Skeletal muscle tissue (tissue), 4 donors: Measurements from ENCODE around the gene SSBP1. TPM values are rescaled to one million over a fixed set of nuclear protein-coding genes. Genes with fewer than 3 reads are reported as not detected.
"Not testable (repeated sequence)": the region's sequence is repeated elsewhere in the genome, so short reads cannot be mapped to it uniquely, and the experiment has no call there.

Experiments used
- H3K27ac ChIP-seq: one replicate; pipeline ENCODE4 v1.7.0; 2013; ENCODE audit warnings: mild to moderate bottlenecking, low read depth, low read length, inconsistent platforms
- H3K27me3 ChIP-seq, 3 donors: one replicate each; pipeline ENCODE4 v1.7.0; 2013; ENCODE audit warnings: low read length in 3 of 3; ENCODE audit not compliant: control insufficient read depth in 3 of 3, insufficient read depth in 3 of 3
- H3K36me3 ChIP-seq, 3 donors: one replicate each; pipeline ENCODE4 v1.7.0; 2013; ENCODE audit warnings: low read length in 3 of 3; ENCODE audit not compliant: control insufficient read depth in 3 of 3, insufficient read depth in 3 of 3
- H3K4me1 ChIP-seq, 3 donors: one replicate each; pipeline ENCODE4 v1.7.0; 2013; ENCODE audit warnings: low read length in 3 of 3, mild to moderate bottlenecking in 3 of 3; ENCODE audit not compliant: control insufficient read depth in 3 of 3, insufficient read depth in 3 of 3
- H3K4me3 ChIP-seq, 3 donors: one replicate each; pipeline ENCODE4 v1.7.0; 2013; ENCODE audit warnings: low read length in 3 of 3
- H3K9ac ChIP-seq, 3 donors: one replicate each; pipeline ENCODE4 v1.7.0; 2013; ENCODE audit warnings: low read length in 3 of 3, mild to moderate bottlenecking in 3 of 3, moderate library complexity in 2 of 3, low read depth in 1 of 3
- H3K9me3 ChIP-seq, 3 donors: one replicate each; pipeline ENCODE4 v1.7.0; 2013; ENCODE audit warnings: low read length in 3 of 3; ENCODE audit not compliant: control insufficient read depth in 3 of 3
- total RNA-seq: library from RNA; depleted of rRNA; stranded (reverse); fragments of >200 nt; gene quantifications from one replicate; pipeline ENCODE4 v1.2.3, GENCODE V29; 2014
- donor health status: Osteomylitis.

SSBP1 gene
- total RNA-seq, 1 donor from 2014 or later, result 101 TPM

- Histone ChIP-seq H3K4me1 (no peaks in the 10 kb centered on the region), H3K9me3 (no peaks in the 10 kb centered on the region), H3K27me3 (no peaks in the 10 kb centered on the region), H3K9ac (no peak overlapping the region), H3K4me3 (no peak overlapping the region), H3K27ac (no peak overlapping the region), H3K36me3 (no peaks in the 10 kb centered on the region)
These were observed 15.6 kb upstream of the SSBP1 start for GRCh38 chr7:141722529-141722928.

GRCh38 chr7:141729020-141729419 lies 9.1 kb upstream of the SSBP1 start:
- H3K27ac ChIP-seq, result no peak overlapping the region
- no peaks in the 10 kb centered on the region for H3K9me3 ChIP-seq
- H3K27me3 ChIP-seq, result no peaks in the 10 kb centered on the region
- H3K4me1 ChIP-seq, result no peaks in the 10 kb centered on the region
- H3K9ac ChIP-seq, result no peak overlapping the region
- no peaks in the 10 kb centered on the region for H3K36me3 ChIP-seq
- no peak overlapping the region for H3K4me3 ChIP-seq

- Histone ChIP-seq H3K4me3 (no peak overlapping the region), H3K36me3 (no peaks in the 10 kb centered on the region), H3K27me3 (no peaks in the 10 kb centered on the region), H3K9me3 (no peaks in the 10 kb centered on the region), H3K27ac (no peak overlapping the region), H3K4me1 (no peaks in the 10 kb centered on the region), H3K9ac (peak overlapping the region in 1 of 3 donors; percentile 33)
These were observed 6.5 kb upstream of the SSBP1 start for GRCh38 chr7:141731476-141732149.

- peaks cover 7 to 23% (median 15%) of the 10 kb centered on the region in 3 donors for H3K4me1 ChIP-seq
- H3K4me3 ChIP-seq, result peak overlapping the region; percentile 99 to 100 (median 99)
- H3K27me3 ChIP-seq, result no peaks in the 10 kb centered on the region
- H3K36me3 ChIP-seq, result peaks cover 10 to 25% (median 16%) of the 10 kb centered on the region in 3 donors
- H3K9me3 ChIP-seq, result no peaks in the 10 kb centered on the region
- peak overlapping the region; percentile 79 for H3K27ac ChIP-seq
- peak overlapping the region in 2 of 3 donors; percentile 83 to 87 for H3K9ac ChIP-seq
These were observed 881 bp upstream of the SSBP1 start for GRCh38 chr7:141737118-141737835.

- Histone ChIP-seq H3K36me3 (peaks cover 15 to 37% (median 25%) of the 10 kb centered on the region in 3 donors), H3K4me3 (peak overlapping the region; percentile 99 to 100 (median 99)), H3K9me3 (no peaks in the 10 kb centered on the region), H3K27me3 (no peaks in the 10 kb centered on the region), H3K9ac (peak overlapping the region; percentile 83 to 89 (median 87)), H3K27ac (peak overlapping the region; percentile 79), H3K4me1 (peaks cover 7 to 23% (median 15%) of the 10 kb centered on the region in 3 donors)
These were observed 445 bp downstream of the SSBP1 start for GRCh38 chr7:141738592-141739013.

GRCh38 chr7:141739250-141739649 lies 1.1 kb downstream of the SSBP1 start:
- H3K27ac ChIP-seq, result no peak overlapping the region
- H3K4me1 ChIP-seq, result peaks cover 7 to 23% (median 15%) of the 10 kb centered on the region in 3 donors
- peaks cover 20 to 43% (median 31%) of the 10 kb centered on the region in 3 donors for H3K36me3 ChIP-seq
- H3K4me3 ChIP-seq, result peak overlapping the region; percentile 99 to 100 (median 99)
- no peaks in the 10 kb centered on the region for H3K27me3 ChIP-seq
- H3K9me3 ChIP-seq, result no peaks in the 10 kb centered on the region
- H3K9ac ChIP-seq, result no peak overlapping the region

GRCh38 chr7:141742229-141742628 lies 4.1 kb downstream of the SSBP1 start:
- no peak overlapping the region for H3K4me3 ChIP-seq
- no peak overlapping the region for H3K9ac ChIP-seq
- H3K27me3 ChIP-seq, result no peaks in the 10 kb centered on the region
- no peaks in the 10 kb centered on the region for H3K9me3 ChIP-seq
- H3K36me3 ChIP-seq, result peaks cover 28 to 64% (median 52%) of the 10 kb centered on the region in 3 donors
- peaks cover 5 to 21% (median 12%) of the 10 kb centered on the region in 3 donors for H3K4me1 ChIP-seq
- H3K27ac ChIP-seq, result no peak overlapping the region

- Histone ChIP-seq H3K9me3 (no peaks in the 10 kb centered on the region), H3K27me3 (no peaks in the 10 kb centered on the region), H3K4me3 (no peak overlapping the region), H3K9ac (no peak overlapping the region), H3K27ac (no peak overlapping the region), H3K4me1 (peaks cover 3 to 10% (median 5%) of the 10 kb centered on the region in 3 donors), H3K36me3 (peaks cover 32 to 74% (median 52%) of the 10 kb centered on the region in 3 donors)
These were observed 6.0 kb downstream of the SSBP1 start for GRCh38 chr7:141744131-141744530.

- Histone ChIP-seq H3K9ac (no peak overlapping the region), H3K27me3 (no peaks in the 10 kb centered on the region), H3K36me3 (peaks cover 47 to 77% (median 65%) of the 10 kb centered on the region in 3 donors), H3K9me3 (peaks cover 3 to 7% (median 4%) of the 10 kb centered on the region in 3 donors), H3K4me3 (no peak overlapping the region), H3K4me1 (no peaks in the 10 kb centered on the region), H3K27ac (no peak overlapping the region)
These were observed 10.2 kb downstream of the SSBP1 start for GRCh38 chr7:141748396-141748795.

GRCh38 chr7:141751904-141752303 lies 13.7 kb downstream of the SSBP1 start:
- H3K27ac ChIP-seq, H3K9me3 ChIP-seq, H3K4me3 ChIP-seq, H3K9ac ChIP-seq, H3K4me1 ChIP-seq, H3K27me3 ChIP-seq: not testable (repeated sequence)
- peaks cover 33 to 57% (median 40%) of the 10 kb centered on the region in 3 donors for H3K36me3 ChIP-seq
